Measurements from ENCODE around the gene TSPEAR.

DNA sequence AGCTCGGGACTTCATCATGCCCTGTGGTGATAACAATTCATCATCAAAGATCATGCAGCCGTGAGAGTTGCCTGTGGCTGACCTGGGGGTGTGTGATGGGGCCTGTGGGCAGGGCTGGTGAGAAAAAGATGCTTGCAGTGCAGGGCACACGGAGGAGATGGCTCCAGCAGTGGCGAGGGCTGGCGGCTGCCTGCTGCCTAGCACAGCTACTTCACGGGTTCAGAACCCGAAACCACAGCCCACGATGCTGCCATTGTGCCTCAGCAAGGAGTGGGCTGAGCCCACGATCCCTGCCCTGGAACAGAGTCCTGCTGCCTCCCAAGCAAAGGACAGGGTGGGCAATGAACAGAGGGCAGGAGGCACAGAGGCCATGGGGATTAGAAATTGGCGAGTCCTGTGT is 85.1 kb downstream of the TSPEAR start:
- TF ChIP-seq, protein P1, sequence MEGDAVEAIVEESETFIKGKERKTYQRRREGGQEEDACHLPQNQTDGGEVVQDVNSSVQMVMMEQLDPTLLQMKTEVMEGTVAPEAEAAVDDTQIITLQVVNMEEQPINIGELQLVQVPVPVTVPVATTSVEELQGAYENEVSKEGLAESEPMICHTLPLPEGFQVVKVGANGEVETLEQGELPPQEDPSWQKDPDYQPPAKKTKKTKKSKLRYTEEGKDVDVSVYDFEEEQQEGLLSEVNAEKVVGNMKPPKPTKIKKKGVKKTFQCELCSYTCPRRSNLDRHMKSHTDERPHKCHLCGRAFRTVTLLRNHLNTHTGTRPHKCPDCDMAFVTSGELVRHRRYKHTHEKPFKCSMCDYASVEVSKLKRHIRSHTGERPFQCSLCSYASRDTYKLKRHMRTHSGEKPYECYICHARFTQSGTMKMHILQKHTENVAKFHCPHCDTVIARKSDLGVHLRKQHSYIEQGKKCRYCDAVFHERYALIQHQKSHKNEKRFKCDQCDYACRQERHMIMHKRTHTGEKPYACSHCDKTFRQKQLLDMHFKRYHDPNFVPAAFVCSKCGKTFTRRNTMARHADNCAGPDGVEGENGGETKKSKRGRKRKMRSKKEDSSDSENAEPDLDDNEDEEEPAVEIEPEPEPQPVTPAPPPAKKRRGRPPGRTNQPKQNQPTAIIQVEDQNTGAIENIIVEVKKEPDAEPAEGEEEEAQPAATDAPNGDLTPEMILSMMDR (IDR thresholded peaks at IDR 0.05; ENCODE audit: low read depth, low read length, poor library complexity, severe bottlenecking) = no peak
- TF ChIP-seq EZH2phosphoT487 (IDR thresholded peaks at IDR 0.05; ENCODE audit: borderline replicate concordance, low read length) = no peak

All from DOHH2 (cell line).